H9 (cell line): ENCODE data around the gene CEP85L. TPM values are rescaled to one million over a fixed set of nuclear protein-coding genes. Genes with fewer than 3 reads are reported as not detected.

Experiments used
- DNase-seq: peaks from one replicate; pipeline ENCODE4 v3.0.0-alpha.2; 2017
- H2AFZ ChIP-seq: one replicate; pipeline ENCODE4 v1.6.1; 2013; ENCODE audit warnings: mild to moderate bottlenecking, low read length, control low read depth, moderate library complexity
- H2AK5ac ChIP-seq: 2 replicates; pipeline ENCODE4 v1.6.1; 2013; ENCODE audit warnings: low read length, control low read depth, mixed read lengths; ENCODE audit not compliant: insufficient read length
- H2BK120ac ChIP-seq: one replicate; pipeline ENCODE4 v1.6.1; 2013; ENCODE audit warnings: low read depth, mild to moderate bottlenecking, low read length, control low read depth, inconsistent platforms; ENCODE audit not compliant: poor library complexity, severe bottlenecking
- H2BK12ac ChIP-seq: 2 replicates; pipeline ENCODE4 v1.6.1; 2013; ENCODE audit warnings: low read length, control low read depth, mixed read lengths, low read depth; ENCODE audit not compliant: insufficient read length
- H2BK15ac ChIP-seq: 2 replicates; pipeline ENCODE4 v1.6.1; 2013; ENCODE audit warnings: low read depth, low read length, control low read depth
- H2BK20ac ChIP-seq: one replicate; pipeline ENCODE4 v1.6.1; 2013; ENCODE audit warnings: low read depth, mild to moderate bottlenecking, low read length, control low read depth, inconsistent platforms; ENCODE audit not compliant: poor library complexity, severe bottlenecking
- H2BK5ac ChIP-seq: 2 replicates; pipeline ENCODE4 v1.6.1; 2013; ENCODE audit warnings: low read length, control low read depth, mixed read lengths; ENCODE audit not compliant: insufficient read length
- H3K14ac ChIP-seq: 2 replicates; pipeline ENCODE4 v1.6.1; 2013; ENCODE audit warnings: low read length, control low read depth; ENCODE audit not compliant: insufficient read depth
- H3K18ac ChIP-seq: 2 replicates; pipeline ENCODE4 v1.6.1; 2013; ENCODE audit warnings: low read depth, mild to moderate bottlenecking, mixed read lengths, low read length, control low read depth; ENCODE audit not compliant: insufficient read length
- H3K23ac ChIP-seq: 2 replicates; pipeline ENCODE4 v1.6.1; 2013; ENCODE audit warnings: low read length, control low read depth, mixed read lengths, low read depth; ENCODE audit not compliant: insufficient read length
- H3K23me2 ChIP-seq: 2 replicates; pipeline ENCODE4 v1.6.1; 2013; ENCODE audit warnings: low read depth, mild to moderate bottlenecking, mixed read lengths, low read length, control low read depth; ENCODE audit not compliant: insufficient read length, poor library complexity, severe bottlenecking
- H3K27ac ChIP-seq: 2 replicates; pipeline ENCODE4 v1.5.1; 2013; ENCODE audit warnings: low read length, control low read depth, mixed read lengths, low read depth; ENCODE audit not compliant: insufficient read length
- H3K27me3 ChIP-seq: 2 replicates; pipeline ENCODE4 v1.6.1; 2013; ENCODE audit warnings: low read length, control low read depth, inconsistent platforms; ENCODE audit not compliant: insufficient read depth
- H3K4ac ChIP-seq: 2 replicates; pipeline ENCODE4 v1.6.1; 2013; ENCODE audit warnings: low read depth, mild to moderate bottlenecking, control low read depth, inconsistent platforms, low read length, moderate library complexity
- H3K4me1 ChIP-seq: 2 replicates; pipeline ENCODE4 v1.6.1; 2013; ENCODE audit warnings: low read length, control low read depth, inconsistent platforms; ENCODE audit not compliant: insufficient read depth
- H3K4me2 ChIP-seq: 2 replicates; pipeline ENCODE4 v1.6.1; 2013; ENCODE audit warnings: low read length, control low read depth, mixed read lengths; ENCODE audit not compliant: insufficient read length, insufficient read depth
- H3K56ac ChIP-seq: 2 replicates; pipeline ENCODE4 v1.6.1; 2013; ENCODE audit warnings: low read depth, mild to moderate bottlenecking, mixed read lengths, low read length, control low read depth; ENCODE audit not compliant: insufficient read length
- H3K79me1 ChIP-seq: 2 replicates; pipeline ENCODE4 v1.6.1; 2013; ENCODE audit warnings: low read depth, mild to moderate bottlenecking, moderate library complexity, low read length, control low read depth, inconsistent platforms; ENCODE audit not compliant: insufficient read depth, poor library complexity, severe bottlenecking
- H3K79me2 ChIP-seq: 2 replicates; pipeline ENCODE4 v1.6.1; 2013; ENCODE audit warnings: low read length, control low read depth, inconsistent platforms; ENCODE audit not compliant: insufficient read depth
- H3K9ac ChIP-seq: 2 replicates; pipeline ENCODE4 v1.6.1; 2013; ENCODE audit warnings: low read length, control low read depth, mixed read lengths; ENCODE audit not compliant: insufficient read length; ENCODE audit errors: extremely low read depth
- H3K9me3 ChIP-seq: one replicate; pipeline ENCODE4 v1.6.1; 2013; ENCODE audit warnings: low read depth, low read length, inconsistent platforms; ENCODE audit not compliant: control insufficient read depth
- H3T11ph ChIP-seq: one replicate; pipeline ENCODE4 v1.6.1; 2013; ENCODE audit warnings: mild to moderate bottlenecking, low read length, control low read depth, inconsistent platforms
- H4K20me1 ChIP-seq: one replicate; pipeline ENCODE4 v1.6.1; 2013; ENCODE audit not compliant: control insufficient read depth, insufficient read length, insufficient read depth
- H4K5ac ChIP-seq: 2 replicates; pipeline ENCODE4 v1.6.1; 2013; ENCODE audit warnings: low read depth, mild to moderate bottlenecking, mixed read lengths, low read length, control low read depth; ENCODE audit not compliant: insufficient read length
- H4K8ac ChIP-seq: replicated peaks from 2 replicates; pipeline ENCODE4 v1.6.1; 2013; ENCODE audit warnings: low read length, control low read depth, mixed read lengths, low read depth; ENCODE audit not compliant: insufficient read length
- H4K91ac ChIP-seq: 2 replicates; pipeline ENCODE4 v1.6.1; 2013; ENCODE audit warnings: low read depth, mild to moderate bottlenecking, moderate library complexity, mixed read lengths, low read length, control low read depth; ENCODE audit not compliant: insufficient read length
- H3K27ac Mint-ChIP-seq, 3 experiments: 2 replicates in 2 of 3; 3 replicates in 1 of 3; pipeline ENCODE4 v1.8.0; 2020 to 2021; ENCODE audit warnings: mixed read lengths in 3 of 3, mild to moderate bottlenecking in 1 of 3, moderate library complexity in 1 of 3
- H3K27me3 Mint-ChIP-seq: 2 replicates; pipeline ENCODE4 v1.8.0; 2021; ENCODE audit warnings: low read depth, mild to moderate bottlenecking, moderate library complexity, mixed read lengths
- H3K36me3 Mint-ChIP-seq, 3 experiments: 2 replicates in 2 of 3; 3 replicates in 1 of 3; pipeline ENCODE4 v1.8.0; 2020 to 2021; ENCODE audit warnings: low read depth in 3 of 3, mixed read lengths in 3 of 3; ENCODE audit not compliant: insufficient read depth in 1 of 3
- H3K4me1 Mint-ChIP-seq, 2 experiments: 2 replicates each; pipeline ENCODE4 v1.8.0; 2020; ENCODE audit warnings: mixed read lengths in 2 of 2
- H3K4me3 Mint-ChIP-seq, 2 experiments: 2 replicates in 1 of 2; 3 replicates in 1 of 2; pipeline ENCODE4 v1.8.0; 2020 to 2021; ENCODE audit warnings: mild to moderate bottlenecking in 2 of 2, mixed read lengths in 2 of 2, moderate library complexity in 1 of 2
- H3K9me3 Mint-ChIP-seq, 2 experiments: 2 replicates in 1 of 2; 3 replicates in 1 of 2; pipeline ENCODE4 v1.8.0; 2020; ENCODE audit warnings: mild to moderate bottlenecking in 2 of 2, mixed read lengths in 2 of 2, moderate library complexity in 1 of 2
- CTCF ChIP-seq: fragments of 200-600 bp; sonication (generic); conservative IDR thresholded peaks from 3 replicates; pipeline ENCODE4 v1.8.0; 2021; ENCODE audit warnings: antibody characterized with exemption, mild to moderate bottlenecking
- WGBS: extraction: QIAGEN DNeasy Blood & Tissue Kit; methylation state at CpG from one replicate; pipeline ENCODE4 v1.1.7; 2013; ENCODE audit warnings: missing lambda C conversion rate, low lambda C conversion rate, mixed read lengths; ENCODE audit not compliant: insufficient read length; ENCODE audit errors: extremely low coverage; 5-methylcytosine and 5-hydroxymethylcytosine counted together
- total RNA-seq: library from RNA; stranded (reverse); gene quantifications from 2 replicates; pipeline ENCODE4 v1.2.1, GENCODE V29; 2021

Gene CEP85L
- total RNA-seq, 1 experiment from 2014 or later, result 3.8 TPM

- H4K91ac ChIP-seq, result no peak overlapping the region
- no peak for DNase-seq
- H3K79me2 ChIP-seq, result no peaks in the 10 kb centered on the region
- Mint-ChIP-seq H3K9me3 (no peaks in the 10 kb centered on the region), H3K27me3 (no peaks in the 10 kb centered on the region), H3K4me3 (no peak overlapping the region), H3K4me1 (peaks cover 6 to 12% of the 10 kb centered on the region in 2 experiments), H3K27ac (no peak overlapping the region), H3K36me3 (no peaks in the 10 kb centered on the region)
- H3K18ac ChIP-seq, result no peak overlapping the region
- H2BK20ac ChIP-seq, result no peak overlapping the region
- no peak overlapping the region for H3K56ac ChIP-seq
- H3K14ac ChIP-seq, result no peak overlapping the region
- H3T11ph ChIP-seq, result no peak overlapping the region
- H2BK120ac ChIP-seq, result no peak overlapping the region
- no peak overlapping the region for H2AK5ac ChIP-seq
- no peak overlapping the region for H3K9ac ChIP-seq
- no peak overlapping the region for H3K23ac ChIP-seq
- H2AFZ ChIP-seq, result no peak overlapping the region
- H4K5ac ChIP-seq, result no peak overlapping the region
- no peak overlapping the region for H2BK5ac ChIP-seq
- no peak overlapping the region for H3K4ac ChIP-seq
- H3K27me3 ChIP-seq, result no peaks in the 10 kb centered on the region; the same call in 1 of the 2 replicates
- no peak overlapping the region for H3K27ac ChIP-seq
- no peak overlapping the region for H2BK15ac ChIP-seq
- H2BK12ac ChIP-seq, result no peak overlapping the region
- no peak overlapping the region for H3K4me2 ChIP-seq
- no peak overlapping the region for H4K8ac ChIP-seq
- peaks cover 4% of the 10 kb centered on the region for H3K79me1 ChIP-seq
- H3K23me2 ChIP-seq, result no peaks in the 10 kb centered on the region
- no CpG with 5 or more reads among the region's 1 CpG for WGBS
- H3K4me1 ChIP-seq, result peaks cover 3% of the 10 kb centered on the region; the same call in 1 of the 2 replicates
- H3K9me3 ChIP-seq, result no peaks in the 10 kb centered on the region
- H4K20me1 ChIP-seq, result no peaks in the 10 kb centered on the region
- TF ChIP-seq CTCF, result no peak
Measured at GRCh38 chr6:118562248-118562647, 89.1 kb downstream of the CEP85L start.
